ENCODE measurements around the gene CTDSP1.

GRCh38 chr2:218430721-218431120, 31.1 kb downstream of the CTDSP1 start:
- TF ChIP-seq, protein P1, sequence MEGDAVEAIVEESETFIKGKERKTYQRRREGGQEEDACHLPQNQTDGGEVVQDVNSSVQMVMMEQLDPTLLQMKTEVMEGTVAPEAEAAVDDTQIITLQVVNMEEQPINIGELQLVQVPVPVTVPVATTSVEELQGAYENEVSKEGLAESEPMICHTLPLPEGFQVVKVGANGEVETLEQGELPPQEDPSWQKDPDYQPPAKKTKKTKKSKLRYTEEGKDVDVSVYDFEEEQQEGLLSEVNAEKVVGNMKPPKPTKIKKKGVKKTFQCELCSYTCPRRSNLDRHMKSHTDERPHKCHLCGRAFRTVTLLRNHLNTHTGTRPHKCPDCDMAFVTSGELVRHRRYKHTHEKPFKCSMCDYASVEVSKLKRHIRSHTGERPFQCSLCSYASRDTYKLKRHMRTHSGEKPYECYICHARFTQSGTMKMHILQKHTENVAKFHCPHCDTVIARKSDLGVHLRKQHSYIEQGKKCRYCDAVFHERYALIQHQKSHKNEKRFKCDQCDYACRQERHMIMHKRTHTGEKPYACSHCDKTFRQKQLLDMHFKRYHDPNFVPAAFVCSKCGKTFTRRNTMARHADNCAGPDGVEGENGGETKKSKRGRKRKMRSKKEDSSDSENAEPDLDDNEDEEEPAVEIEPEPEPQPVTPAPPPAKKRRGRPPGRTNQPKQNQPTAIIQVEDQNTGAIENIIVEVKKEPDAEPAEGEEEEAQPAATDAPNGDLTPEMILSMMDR (IDR thresholded peaks at IDR 0.05; ENCODE audit: low read length) = no peak
- no peak for TF ChIP-seq EZH2phosphoT487 (IDR thresholded peaks at IDR 0.05; ENCODE audit: low read length)
